CD4-positive, alpha-beta T cell treated with Interleukin-17A for 1 hour (primary cell): ENCODE results near the gene KLHL2.
"Not testable (repeated sequence)": the region's sequence is repeated elsewhere in the genome, so short reads cannot be mapped to it uniquely, and the experiment has no call there.

Source experiments
- DNase-seq: peaks from one replicate; pipeline ENCODE4 v3.0.0-alpha.2; 2020

The KLHL2 gene

GRCh38 chr4:165331823-165332222, 124.5 kb downstream of the KLHL2 start:
- DNase-seq = no peak

- no peak for DNase-seq
These were observed 125.1 kb downstream of the KLHL2 start for GRCh38 chr4:165332502-165332901.

GRCh38 chr4:165335163-165335703, 127.9 kb downstream of the KLHL2 start:
- DNase-seq = no peak

GRCh38 chr4:165336743-165337142, 129.4 kb downstream of the KLHL2 start:
- DNase-seq = no peak

GRCh38 chr4:165342340-165342739, 135.0 kb downstream of the KLHL2 start:
- not testable (repeated sequence) for DNase-seq

GRCh38 chr4:165343353-165344191, 136.2 kb downstream of the KLHL2 start:
- DNase-seq = peak; percentile 19

- DNase-seq = no peak
These were observed 138.5 kb downstream of the KLHL2 start for GRCh38 chr4:165345666-165346417.

- DNase-seq = no peak
These were observed 140.5 kb downstream of the KLHL2 start for GRCh38 chr4:165347647-165348569.

- no peak for DNase-seq
These were observed 144.2 kb downstream of the KLHL2 start for GRCh38 chr4:165351359-165352130.

GRCh38 chr4:165355900-165356300, 148.5 kb downstream of the KLHL2 start:
- DNase-seq = no peak

GRCh38 chr4:165359506-165359905, 152.1 kb downstream of the KLHL2 start:
- DNase-seq = no peak

- no peak for DNase-seq
These were observed 152.8 kb downstream of the KLHL2 start for GRCh38 chr4:165360041-165360695.

- DNase-seq = no peak
These were observed 153.8 kb downstream of the KLHL2 start for GRCh38 chr4:165360985-165361670.

GRCh38 chr4:165361810-165362209, 154.4 kb downstream of the KLHL2 start:
- no peak for DNase-seq

- no peak for DNase-seq
These were observed 157.2 kb downstream of the KLHL2 start for GRCh38 chr4:165364452-165365080.

GRCh38 chr4:165367040-165367439, 159.7 kb downstream of the KLHL2 start:
- no peak for DNase-seq

- no peak for DNase-seq
These were observed 160.8 kb downstream of the KLHL2 start for GRCh38 chr4:165368114-165368513.

GRCh38 chr4:165368567-165368966, 161.2 kb downstream of the KLHL2 start:
- DNase-seq = no peak

GRCh38 chr4:165369522-165369921, 162.2 kb downstream of the KLHL2 start:
- no peak for DNase-seq

- no peak for DNase-seq
These were observed 163.2 kb downstream of the KLHL2 start for GRCh38 chr4:165370530-165370929.
